Right lobe of liver (tissue), 6 donors: ENCODE results near the gene COG8. TPM values are rescaled to one million over a fixed set of nuclear protein-coding genes. Genes with fewer than 3 reads are reported as not detected.
A peak's percentile ranks its signal among the peaks of the same experiment; 100 is the strongest.

Experiments
- ATAC-seq, 4 donors: fragments of 200-7000 bp; cut with Tn5 transposase; one replicate each; pipeline ENCODE4 v1.9.1; 2020; ENCODE audit warnings: mild to moderate bottlenecking in 4 of 4, moderate library complexity in 4 of 4
- DNase-seq, 3 donors: peaks; one replicate each; pipeline ENCODE4 v3.0.0-alpha.2; 2020
- H3K27ac ChIP-seq, 3 donors: fragments of 200-600 bp; one replicate each; pipeline ENCODE4 v1.8.0; 2022
- H3K27me3 ChIP-seq, 2 donors: fragments of 200-600 bp; one replicate each; pipeline ENCODE4 v1.8.0; 2022
- H3K36me3 ChIP-seq, 4 donors: fragments of 200-600 bp; sonication (generic) in 1 of 4; one replicate each; pipeline versions ENCODE4 v1.5.1 to v1.8.0; 2017 to 2022; ENCODE audit warnings: control low read depth in 1 of 4
- H3K4me1 ChIP-seq, 4 donors: fragments of 200-600 bp; sonication (generic) in 1 of 4; one replicate each; pipeline versions ENCODE4 v1.5.1 to v1.8.0; 2017 to 2022; ENCODE audit warnings: control low read depth in 1 of 4
- H3K4me3 ChIP-seq, 3 donors: fragments of 200-600 bp; one replicate each; pipeline ENCODE4 v1.8.0; 2022
- H3K9me3 ChIP-seq, 4 donors: fragments of 200-600 bp; sonication (generic) in 1 of 4; one replicate each; pipeline versions ENCODE4 v1.5.1 to v1.8.0; 2017 to 2022; ENCODE audit warnings: control low read depth in 1 of 4
- CTCF ChIP-seq, 4 donors: fragments of 200-600 bp in 3 of 4; fragments of 450-650 bp in 1 of 4; IDR thresholded peaks; one replicate each; pipeline versions ENCODE4 v1.5.1 to v1.8.0; 2016 to 2022; ENCODE audit warnings: antibody characterized with exemption in 4 of 4, mild to moderate bottlenecking in 2 of 4
- POLR2A ChIP-seq: fragments of 450-650 bp; IDR thresholded peaks from one replicate; pipeline ENCODE4 v1.6.1; 2017; ENCODE audit warnings: antibody characterized with exemption, mild to moderate bottlenecking
- WGBS: methylation state at CpG from one replicate; pipeline ENCODE4 v1.1.6; 2018; ENCODE audit warnings: low coverage, low lambda C conversion rate; ENCODE audit not compliant: insufficient coverage; ENCODE audit errors: missing lambda C conversion rate; 5-methylcytosine and 5-hydroxymethylcytosine counted together
- intact Hi-C, 2 donors: fragments of 100-400 bp; cut with DNase I; formaldehyde crosslinking; loops; one replicate each; pipeline versions ENCODE4 v1.11.2 to v1.14.1; 2022
- total RNA-seq, 6 experiments: library from RNA; depleted of rRNA in 2 of 6; stranded (reverse); fragments of >200 nt in 2 of 6; fragmentation: NEBNext Ultra II Directional in 3 of 6; extraction: Animal tissue kit (Norgen Biotek cat#: 25700) in 3 of 6; gene quantifications; one replicate each; pipeline versions ENCODE4 v1.1.0 to v1.2.4, GENCODE V29; 2016 to 2023
- donor health status: DM: no; HTN: yes; CAD: no.
- donor health status: DM: no; HTN: no; CAD: no.
- donor health status: DM: no; HTN: no; CAD: no.
- donor health status: DM: no; HTN: yes; CAD: no.
- donor health status: DM: no; HTN: yes; CAD: no.

Gene COG8
- total RNA-seq, 6 experiments from 2014 or later: 16.0 to 35.5 (median 25.3) TPM

DNA sequence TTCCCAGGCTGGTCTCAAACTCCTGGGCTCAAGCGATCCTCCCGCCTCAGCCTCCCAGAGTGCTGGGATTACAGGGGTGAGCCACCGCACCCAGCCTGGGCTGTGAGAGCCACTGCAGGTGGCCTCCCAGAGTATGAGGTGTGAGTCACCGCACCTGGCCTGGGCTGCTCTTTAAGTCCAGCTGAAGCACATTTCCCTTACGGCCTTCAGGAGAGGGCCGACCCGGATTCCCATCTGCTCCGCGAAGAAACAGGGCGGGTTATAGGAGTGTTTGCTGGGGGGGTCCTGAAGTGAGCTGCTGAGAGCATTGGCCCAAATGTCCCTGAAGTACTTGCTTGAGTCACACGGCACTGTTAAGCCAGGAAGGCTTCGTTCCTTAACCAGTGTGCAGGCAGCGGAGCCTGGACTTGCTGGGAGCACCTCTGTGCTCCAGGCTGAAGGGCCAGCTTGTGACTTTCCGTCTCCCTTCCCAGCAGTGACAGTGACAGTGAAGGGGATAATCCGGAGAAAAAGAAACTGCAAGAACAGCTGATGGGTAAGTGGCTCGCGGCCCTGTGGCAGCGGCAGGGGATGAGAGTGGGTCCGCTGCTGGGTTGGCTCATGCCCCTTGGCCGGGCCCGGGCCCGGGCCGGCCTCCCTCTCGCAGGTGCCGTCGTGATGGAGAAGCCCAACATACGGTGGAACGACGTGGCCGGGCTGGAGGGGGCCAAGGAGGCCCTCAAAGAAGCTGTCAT, 21.0 kb downstream of the COG8 start:
- Histone ChIP-seq H3K4me1 (peaks cover 0 to 64% (median 22%) of the 10 kb centered on the region in 4 donors), H3K9me3 (no peaks in the 10 kb centered on the region), H3K27me3 (no peaks in the 10 kb centered on the region), H3K27ac (peak overlapping the region in 2 of 3 donors; percentile 16 to 97), H3K36me3 (peaks cover 0 to 68% (median 37%) of the 10 kb centered on the region in 4 donors), H3K4me3 (no peak overlapping the region)
- ATAC-seq (no peak), DNase-seq (peak in 1 of 3 donors; percentile 45)
- TF ChIP-seq POLR2A (no peak), CTCF (IDR thresholded peaks at IDR 0.05) (no peak)
- intact Hi-C loops: no loop called here
- 93% methylated on average over 18 of the region's 30 CpGs for WGBS

GRCh38 chr16:69316595-69317034, 22.7 kb downstream of the COG8 start:
- peak; percentile 83 to 93 (median 91) for DNase-seq
- H3K27me3 ChIP-seq: no peaks in the 10 kb centered on the region
- no peaks in the 10 kb centered on the region for H3K9me3 ChIP-seq
- intact Hi-C loops: no loop called here
- no peak for TF ChIP-seq CTCF (IDR thresholded peaks at IDR 0.05)
- no peak for TF ChIP-seq POLR2A
- peak; percentile 77 to 82 (median 78) for ATAC-seq
- H3K27ac ChIP-seq: peak overlapping the region; percentile 69 to 97 (median 88)
- peaks cover 0 to 66% (median 24%) of the 10 kb centered on the region in 4 donors for H3K4me1 ChIP-seq
- peaks cover 0 to 51% (median 33%) of the 10 kb centered on the region in 4 donors for H3K36me3 ChIP-seq
- 42% methylated on average over 5 of the region's 17 CpGs for WGBS
- no peak overlapping the region for H3K4me3 ChIP-seq

DNA sequence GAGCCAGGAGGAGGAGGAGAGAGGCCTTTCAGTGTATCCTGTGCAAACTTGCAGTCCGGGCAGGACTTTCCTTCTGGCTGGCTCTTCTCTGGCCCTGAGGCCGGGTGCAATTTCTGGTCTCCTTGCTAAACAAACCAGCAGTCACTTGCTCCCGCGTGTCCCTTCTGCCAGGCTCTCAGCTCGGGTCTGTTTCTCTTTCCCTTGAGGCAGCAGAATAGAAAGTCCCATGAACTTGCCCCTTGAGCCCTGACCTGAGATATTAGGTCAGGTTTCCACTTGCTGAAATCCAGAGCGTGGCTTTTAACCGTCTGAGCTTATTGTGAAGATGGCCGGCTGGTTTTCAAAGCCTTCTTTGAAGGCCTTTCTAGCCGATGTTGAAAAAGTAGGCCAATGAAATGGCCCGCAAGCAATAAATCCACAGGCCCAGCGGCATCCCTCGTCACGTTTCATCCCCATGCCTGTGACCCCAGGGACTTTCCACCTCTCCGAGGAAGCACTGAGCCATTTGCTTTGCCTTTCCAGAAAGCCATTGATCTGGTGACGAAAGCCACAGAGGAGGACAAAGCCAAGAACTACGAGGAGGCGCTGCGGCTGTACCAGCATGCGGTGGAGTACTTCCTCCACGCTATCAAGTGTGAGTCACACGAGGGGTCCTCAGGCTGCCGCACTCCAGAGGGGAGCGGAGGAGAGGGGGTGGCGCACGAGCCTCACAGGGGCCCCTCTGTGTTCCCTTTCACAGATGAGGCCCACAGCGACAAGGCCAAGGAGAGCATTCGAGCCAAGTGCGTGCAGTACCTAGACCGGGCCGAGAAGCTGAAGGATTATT, 23.7 kb downstream of the COG8 start:
- ATAC-seq (peak; percentile 2 to 45 (median 37)), DNase-seq (peak; percentile 70 to 82 (median 72))
- TF ChIP-seq CTCF (IDR thresholded peaks at IDR 0.05) (no peak), POLR2A (no peak)
- Histone ChIP-seq H3K36me3 (peaks cover 0 to 42% (median 26%) of the 10 kb centered on the region in 4 donors), H3K9me3 (no peaks in the 10 kb centered on the region), H3K27ac (peak overlapping the region; percentile 69 to 97 (median 88)), H3K27me3 (no peaks in the 10 kb centered on the region), H3K4me1 (peaks cover 0 to 66% (median 24%) of the 10 kb centered on the region in 4 donors), H3K4me3 (no peak overlapping the region)
- 25% methylated on average over 7 of the region's 30 CpGs for WGBS
- intact Hi-C loops: no loop called here

DNA sequence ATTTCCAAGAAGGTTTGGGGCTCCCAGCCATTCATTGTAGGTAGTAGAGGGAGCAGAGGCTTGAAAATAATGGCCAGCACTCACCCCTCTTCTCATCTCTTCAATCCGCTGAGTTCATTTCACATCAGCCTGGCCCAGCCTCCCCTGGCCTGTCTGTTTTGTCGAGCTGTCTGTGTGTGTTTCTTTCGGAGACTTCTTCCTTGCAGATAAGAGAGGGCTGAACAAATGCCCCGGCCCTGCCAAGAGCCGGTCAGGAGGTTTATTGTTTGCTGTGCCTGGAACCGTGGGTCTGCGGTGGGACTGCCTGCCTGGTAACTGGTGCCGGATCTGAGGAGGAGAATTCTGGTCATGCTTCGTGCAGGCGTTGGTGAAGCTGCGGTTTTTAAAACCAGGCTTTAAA, 24.8 kb downstream of the COG8 start:
- TF ChIP-seq POLR2A (no peak), CTCF (IDR thresholded peaks at IDR 0.05) (no peak)
- Histone ChIP-seq H3K9me3 (no peaks in the 10 kb centered on the region), H3K4me3 (no peak overlapping the region), H3K27ac (peak overlapping the region; percentile 69 to 97 (median 88)), H3K27me3 (no peaks in the 10 kb centered on the region), H3K4me1 (peaks cover 0 to 66% (median 24%) of the 10 kb centered on the region in 4 donors), H3K36me3 (peaks cover 0 to 30% (median 16%) of the 10 kb centered on the region in 4 donors)
- peak in 2 of 3 donors; percentile 43 to 46 for DNase-seq
- intact Hi-C loops: no loop called here
- 45% methylated on average over 7 of the region's 11 CpGs for WGBS
- ATAC-seq: no peak
